ENCODE data around the gene PCBP3. TPM values are rescaled to one million over a fixed set of nuclear protein-coding genes. Genes with fewer than 3 reads are reported as not detected.

The PCBP3 gene
- total RNA-seq, 1 donor: 1.1 TPM

DNA sequence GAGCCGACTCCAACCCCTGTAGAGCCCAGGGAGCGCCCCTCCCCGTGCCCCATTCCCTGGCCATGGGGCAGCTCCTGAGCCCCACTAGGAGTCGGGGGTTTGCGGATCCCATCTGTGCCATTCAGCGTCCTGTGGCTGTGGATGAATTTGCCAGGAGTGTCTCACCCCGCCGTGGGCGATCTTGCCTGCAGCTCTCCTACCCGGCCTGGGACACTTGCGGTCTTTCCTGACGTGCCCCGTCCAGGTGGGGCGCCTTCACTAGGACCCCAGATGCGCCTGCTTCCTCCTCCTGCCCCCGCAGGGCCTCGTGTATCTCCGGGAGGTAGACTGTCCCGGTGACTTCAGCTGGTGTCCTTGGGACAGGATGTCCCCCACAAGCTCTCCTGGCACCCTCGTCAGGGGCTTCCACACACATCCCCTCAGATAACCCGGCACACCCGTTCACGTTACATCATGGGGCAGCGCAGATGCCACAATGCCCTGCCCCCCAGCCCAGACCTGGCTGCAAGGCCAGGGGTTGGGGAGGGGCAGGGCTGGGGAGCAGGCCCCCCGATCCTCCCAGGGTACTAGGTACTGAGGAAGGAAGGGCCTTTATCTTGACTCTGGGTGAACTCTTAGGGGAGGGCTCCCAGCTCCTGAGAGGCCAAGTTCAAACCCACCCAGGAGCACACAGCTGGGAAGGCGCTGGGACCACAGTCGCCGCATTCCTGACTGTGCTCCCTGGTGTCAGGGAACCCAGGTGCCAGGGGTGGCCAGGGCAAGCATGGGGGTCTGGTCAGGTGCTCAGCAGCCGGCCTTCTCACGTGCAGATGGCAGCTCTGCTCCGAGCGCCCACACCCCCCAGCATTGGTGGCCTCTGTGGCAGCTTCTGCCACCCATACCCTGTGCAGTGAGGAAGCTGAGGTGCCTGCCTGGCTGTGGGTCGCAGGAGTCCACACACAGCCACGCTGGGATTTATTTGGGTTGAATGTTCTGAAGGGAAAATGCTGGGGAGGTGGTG, 284.6 kb downstream of the PCBP3 start:
- H3K4me1 ChIP-seq (ENCODE audit: insufficient read depth, low read length): no peaks in the 10 kb centered on the region
- no peak overlapping the region for H3K4me2 ChIP-seq (ENCODE audit: insufficient read depth, low read length)
- no peaks in the 10 kb centered on the region for H4K20me1 ChIP-seq (ENCODE audit: insufficient read depth, low read length)
- H2AFZ ChIP-seq (ENCODE audit: low read length): no peak overlapping the region
- no peaks in the 10 kb centered on the region for H3K79me2 ChIP-seq (ENCODE audit: insufficient read depth, low read length)
- no peak overlapping the region for H3K4me3 ChIP-seq (ENCODE audit: insufficient read depth, low read length)
- DNase-seq (ENCODE audit: insufficient read length, low spot score, missing footprints): no peak
- no peaks in the 10 kb centered on the region for H3K36me3 ChIP-seq (ENCODE audit: insufficient read depth, low read length)
- no peaks in the 10 kb centered on the region for H3K27me3 ChIP-seq (ENCODE audit: insufficient read depth, low read length)
- H3K27ac ChIP-seq (ENCODE audit: low read depth, low read length): no peak overlapping the region
- TF ChIP-seq, protein P1, sequence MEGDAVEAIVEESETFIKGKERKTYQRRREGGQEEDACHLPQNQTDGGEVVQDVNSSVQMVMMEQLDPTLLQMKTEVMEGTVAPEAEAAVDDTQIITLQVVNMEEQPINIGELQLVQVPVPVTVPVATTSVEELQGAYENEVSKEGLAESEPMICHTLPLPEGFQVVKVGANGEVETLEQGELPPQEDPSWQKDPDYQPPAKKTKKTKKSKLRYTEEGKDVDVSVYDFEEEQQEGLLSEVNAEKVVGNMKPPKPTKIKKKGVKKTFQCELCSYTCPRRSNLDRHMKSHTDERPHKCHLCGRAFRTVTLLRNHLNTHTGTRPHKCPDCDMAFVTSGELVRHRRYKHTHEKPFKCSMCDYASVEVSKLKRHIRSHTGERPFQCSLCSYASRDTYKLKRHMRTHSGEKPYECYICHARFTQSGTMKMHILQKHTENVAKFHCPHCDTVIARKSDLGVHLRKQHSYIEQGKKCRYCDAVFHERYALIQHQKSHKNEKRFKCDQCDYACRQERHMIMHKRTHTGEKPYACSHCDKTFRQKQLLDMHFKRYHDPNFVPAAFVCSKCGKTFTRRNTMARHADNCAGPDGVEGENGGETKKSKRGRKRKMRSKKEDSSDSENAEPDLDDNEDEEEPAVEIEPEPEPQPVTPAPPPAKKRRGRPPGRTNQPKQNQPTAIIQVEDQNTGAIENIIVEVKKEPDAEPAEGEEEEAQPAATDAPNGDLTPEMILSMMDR (IDR thresholded peaks at IDR 0.05; ENCODE audit: extremely low read depth, low read depth, low read length): no peak
- no peaks in the 10 kb centered on the region for H3K9me3 ChIP-seq (ENCODE audit: low read depth, low read length)

DNA sequence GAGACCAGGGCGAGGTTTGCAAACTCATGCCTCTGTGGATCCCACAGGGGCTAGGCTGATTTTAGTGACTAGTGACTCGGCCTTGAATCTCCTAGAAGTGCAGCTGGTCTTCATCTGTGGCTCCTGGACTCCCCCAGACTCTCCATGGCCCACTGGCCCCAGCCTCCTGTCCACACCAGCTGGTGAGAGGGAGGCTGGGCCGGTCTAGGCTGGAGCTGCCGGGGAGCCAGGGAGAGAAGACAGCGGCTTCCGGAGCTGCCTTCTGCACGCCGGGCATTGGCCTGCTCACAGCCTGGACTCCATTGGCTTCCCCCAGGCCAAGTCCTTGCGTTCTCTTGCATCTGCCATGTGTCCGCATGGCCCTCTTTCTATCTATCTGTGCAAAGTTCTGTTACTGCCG, 285.9 kb downstream of the PCBP3 start:
- Histone ChIP-seq H2AFZ (ENCODE audit: low read length) (no peak overlapping the region), H3K27ac (ENCODE audit: low read depth, low read length) (no peak overlapping the region), H4K20me1 (ENCODE audit: insufficient read depth, low read length) (no peaks in the 10 kb centered on the region), H3K36me3 (ENCODE audit: insufficient read depth, low read length) (no peaks in the 10 kb centered on the region), H3K4me1 (ENCODE audit: insufficient read depth, low read length) (no peaks in the 10 kb centered on the region), H3K4me3 (ENCODE audit: insufficient read depth, low read length) (no peak overlapping the region), H3K79me2 (ENCODE audit: insufficient read depth, low read length) (no peaks in the 10 kb centered on the region), H3K4me2 (ENCODE audit: insufficient read depth, low read length) (no peak overlapping the region), H3K27me3 (ENCODE audit: insufficient read depth, low read length) (no peaks in the 10 kb centered on the region), H3K9me3 (ENCODE audit: low read depth, low read length) (no peaks in the 10 kb centered on the region)
- TF ChIP-seq, protein P1 (IDR thresholded peaks at IDR 0.05; ENCODE audit: extremely low read depth, low read depth, low read length): no peak
- no peak for DNase-seq (ENCODE audit: insufficient read length, low spot score, missing footprints)

DNA sequence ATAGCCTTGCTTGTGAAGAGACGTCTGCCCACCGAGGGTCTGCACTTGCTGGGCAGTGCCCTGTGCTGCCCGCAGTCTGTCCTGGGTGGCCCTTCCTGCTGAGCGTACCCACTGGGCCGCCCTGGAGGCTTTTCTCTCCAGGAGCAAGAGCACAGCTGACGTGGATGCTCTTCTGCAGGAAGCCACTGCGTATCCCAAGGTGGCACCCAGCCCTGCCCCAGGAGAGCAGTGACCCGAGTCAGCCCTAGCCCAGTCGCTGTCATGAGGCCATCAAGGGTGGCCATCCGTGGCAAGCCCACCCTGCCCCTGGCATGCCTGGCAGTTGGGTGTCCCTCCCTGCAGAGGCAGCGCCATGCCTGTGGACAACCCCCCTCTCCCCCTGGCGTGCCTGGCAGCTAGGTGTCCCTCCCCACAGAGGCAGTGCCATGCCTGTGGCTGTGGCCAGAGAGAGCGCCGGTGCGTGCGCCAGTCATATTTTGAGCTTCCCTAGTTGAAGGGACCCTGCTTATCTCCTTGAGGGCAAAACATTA, 286.8 kb downstream of the PCBP3 start:
- DNase-seq (ENCODE audit: insufficient read length, low spot score, missing footprints): no peak
- no peaks in the 10 kb centered on the region for H3K79me2 ChIP-seq (ENCODE audit: insufficient read depth, low read length)
- H3K9me3 ChIP-seq (ENCODE audit: low read depth, low read length): no peaks in the 10 kb centered on the region
- no peak overlapping the region for H3K4me2 ChIP-seq (ENCODE audit: insufficient read depth, low read length)
- H4K20me1 ChIP-seq (ENCODE audit: insufficient read depth, low read length): no peaks in the 10 kb centered on the region
- H3K27me3 ChIP-seq (ENCODE audit: insufficient read depth, low read length): no peaks in the 10 kb centered on the region
- no peak overlapping the region for H3K27ac ChIP-seq (ENCODE audit: low read depth, low read length)
- TF ChIP-seq, protein P1 (IDR thresholded peaks at IDR 0.05; ENCODE audit: extremely low read depth, low read depth, low read length): no peak
- H2AFZ ChIP-seq (ENCODE audit: low read length): no peak overlapping the region
- no peak overlapping the region for H3K4me3 ChIP-seq (ENCODE audit: insufficient read depth, low read length)
- H3K36me3 ChIP-seq (ENCODE audit: insufficient read depth, low read length): no peaks in the 10 kb centered on the region
- no peaks in the 10 kb centered on the region for H3K4me1 ChIP-seq (ENCODE audit: insufficient read depth, low read length)

DNA sequence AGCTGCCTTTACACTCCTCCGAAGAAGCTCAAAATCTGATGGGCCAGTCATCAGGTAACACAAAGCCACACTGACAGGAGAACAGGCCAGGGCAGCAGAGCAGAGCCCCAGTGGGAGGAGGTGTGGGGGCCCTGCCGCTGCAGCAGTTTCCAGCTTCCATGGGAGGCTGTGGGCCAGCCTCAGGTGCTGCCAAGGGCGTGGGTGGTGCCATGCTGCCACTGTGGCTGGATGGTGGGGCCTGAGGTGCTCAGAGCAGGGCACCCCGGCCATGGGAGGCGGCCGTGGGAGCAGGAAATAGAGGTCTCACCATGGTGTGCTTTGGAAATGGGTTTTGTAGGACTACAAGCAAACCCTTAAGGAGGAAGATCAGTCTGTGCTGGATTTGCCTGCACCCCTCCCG, 287.3 kb downstream of the PCBP3 start:
- TF ChIP-seq, protein P1 (IDR thresholded peaks at IDR 0.05; ENCODE audit: extremely low read depth, low read depth, low read length): no peak
- Histone ChIP-seq H3K27me3 (ENCODE audit: insufficient read depth, low read length) (no peaks in the 10 kb centered on the region), H3K79me2 (ENCODE audit: insufficient read depth, low read length) (no peaks in the 10 kb centered on the region), H3K4me2 (ENCODE audit: insufficient read depth, low read length) (no peak overlapping the region), H3K36me3 (ENCODE audit: insufficient read depth, low read length) (no peaks in the 10 kb centered on the region), H4K20me1 (ENCODE audit: insufficient read depth, low read length) (no peaks in the 10 kb centered on the region), H3K4me1 (ENCODE audit: insufficient read depth, low read length) (no peaks in the 10 kb centered on the region), H3K4me3 (ENCODE audit: insufficient read depth, low read length) (no peak overlapping the region), H2AFZ (ENCODE audit: low read length) (no peak overlapping the region), H3K9me3 (ENCODE audit: low read depth, low read length) (peaks cover 4% of the 10 kb centered on the region), H3K27ac (ENCODE audit: low read depth, low read length) (no peak overlapping the region)
- DNase-seq (ENCODE audit: insufficient read length, low spot score, missing footprints): no peak
